Endothelial cell of hepatic sinusoid (primary cell): ENCODE data around the gene AJUBA.
"Not testable (repeated sequence)": the region's sequence is repeated elsewhere in the genome, so short reads cannot be mapped to it uniquely, and the experiment has no call there.

Experiments
- in situ Hi-C: cut with HindIII; loops from 2 replicates; pipeline ENCODE4 v1.10.0; 2017; ENCODE audit warnings: low sequenced_read_pairs

Gene AJUBA

GRCh38 chr14:22982477-22983245 lies at the start of gene AJUBA:
Gene AJUBA, minus strand, starts transcription at chr14:22982551. Its CDS starts 285 bp downstream, at chr14:22982266.
- in situ Hi-C loops: no loop called here

- in situ Hi-C loops: no loop called here
Measured at GRCh38 chr14:23030936-23031335, 48.6 kb upstream of the AJUBA start.

- in situ Hi-C loops: no loop called here
Measured at GRCh38 chr14:23028799-23029198, 46.4 kb upstream of the AJUBA start.

GRCh38 chr14:23025151-23025814 lies 42.9 kb upstream of the AJUBA start:
- in situ Hi-C loops: no loop called here

GRCh38 chr14:23024612-23025075 lies 42.3 kb upstream of the AJUBA start:
- in situ Hi-C loops: no loop called here

GRCh38 chr14:23023795-23024152 lies 41.4 kb upstream of the AJUBA start:
- in situ Hi-C loops: no loop called here

GRCh38 chr14:23023022-23023794 lies 40.9 kb upstream of the AJUBA start:
- in situ Hi-C loops: no loop called here

DNA sequence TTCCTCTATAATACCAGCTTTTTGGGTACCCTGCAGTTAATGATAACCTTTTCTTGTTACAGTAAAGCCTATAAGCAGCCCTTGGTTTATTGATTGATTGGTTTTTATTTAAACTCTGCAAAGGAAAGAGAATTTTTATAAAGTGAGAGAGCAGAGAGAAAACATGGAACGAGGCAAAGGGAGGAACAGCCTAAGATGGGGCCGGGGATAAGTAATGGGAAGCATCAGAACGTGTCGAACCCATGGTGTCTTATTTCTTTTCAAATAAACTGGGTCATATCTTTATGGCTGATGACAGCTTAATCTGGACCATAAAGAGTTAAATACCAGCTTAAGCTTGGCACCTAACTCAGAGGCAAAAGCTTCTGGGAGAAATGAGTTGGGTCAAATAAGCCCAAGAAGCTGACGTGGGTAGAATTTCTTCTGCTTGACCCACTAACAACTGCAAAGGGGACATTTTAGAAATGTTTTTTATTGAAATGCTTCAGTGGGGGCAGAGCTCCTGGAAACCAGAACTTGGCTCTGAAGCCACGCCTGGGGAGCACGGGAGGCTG lies 39.6 kb upstream of the AJUBA start:
- in situ Hi-C loops: no loop called here

DNA sequence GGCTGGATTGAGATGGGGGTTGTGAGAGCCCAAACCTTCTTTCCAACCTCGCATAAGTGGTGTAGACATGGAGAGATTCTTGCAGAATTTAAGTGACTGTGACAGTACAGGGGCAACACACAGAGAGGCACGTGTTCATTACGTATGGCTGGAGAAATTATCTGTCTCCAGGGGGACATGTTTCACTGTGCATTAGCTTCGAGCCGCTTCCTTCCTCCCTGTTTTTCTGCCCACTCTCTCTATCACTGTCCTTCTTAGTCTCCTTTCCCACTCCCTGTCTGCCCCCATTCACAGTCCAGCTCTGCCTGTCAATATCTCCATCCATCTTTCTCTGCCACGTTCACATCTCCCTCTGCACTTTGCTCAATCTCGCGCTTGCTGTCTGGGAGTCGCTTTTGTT lies 39.1 kb upstream of the AJUBA start:
- in situ Hi-C loops: no loop called here

DNA sequence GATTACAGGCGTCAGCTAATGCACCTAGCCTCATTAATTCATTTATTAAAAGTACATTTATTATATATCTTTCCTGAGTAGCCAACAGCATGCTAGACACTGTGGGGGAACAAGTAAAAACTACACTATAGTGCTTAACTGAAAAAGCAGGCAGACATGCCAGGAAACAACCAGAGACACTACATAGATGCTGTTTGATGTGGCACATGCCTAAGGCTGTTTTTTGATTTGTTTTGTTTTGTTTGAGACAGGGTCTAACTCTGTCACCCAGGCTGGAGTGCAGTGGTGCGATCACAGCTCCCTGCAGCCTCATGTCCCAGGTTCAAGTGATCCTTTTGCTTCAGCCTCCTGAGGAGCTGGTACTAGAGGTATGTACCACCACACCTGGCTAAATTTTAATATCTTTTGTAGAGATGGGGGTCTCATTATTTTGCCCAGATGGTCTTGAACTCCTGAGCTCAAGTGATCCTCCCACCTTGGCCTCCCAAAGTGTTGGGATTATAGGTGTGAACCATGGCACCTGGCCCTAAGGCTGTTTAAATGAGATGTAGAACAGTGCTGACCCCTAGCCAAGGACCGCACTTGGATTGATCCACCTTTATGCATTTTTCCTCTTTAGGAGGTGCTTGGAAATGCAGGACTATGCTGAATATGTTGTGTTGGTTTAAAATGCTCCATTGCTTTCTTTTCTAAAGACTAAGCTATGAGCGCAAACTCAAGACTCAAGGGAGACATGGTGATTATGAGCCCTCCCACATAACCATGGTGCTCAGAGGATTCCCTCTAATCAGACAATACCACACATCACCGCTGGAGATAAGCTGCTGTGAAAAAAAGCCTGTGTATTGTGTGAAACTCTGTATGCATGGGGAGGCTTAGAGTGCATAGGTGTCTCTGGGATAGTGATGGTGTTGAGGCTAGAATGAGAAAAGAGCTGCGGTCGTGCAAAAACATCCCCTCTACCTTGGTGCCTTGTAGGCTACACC lies 38.1 kb upstream of the AJUBA start:
- in situ Hi-C loops: no loop called here

DNA sequence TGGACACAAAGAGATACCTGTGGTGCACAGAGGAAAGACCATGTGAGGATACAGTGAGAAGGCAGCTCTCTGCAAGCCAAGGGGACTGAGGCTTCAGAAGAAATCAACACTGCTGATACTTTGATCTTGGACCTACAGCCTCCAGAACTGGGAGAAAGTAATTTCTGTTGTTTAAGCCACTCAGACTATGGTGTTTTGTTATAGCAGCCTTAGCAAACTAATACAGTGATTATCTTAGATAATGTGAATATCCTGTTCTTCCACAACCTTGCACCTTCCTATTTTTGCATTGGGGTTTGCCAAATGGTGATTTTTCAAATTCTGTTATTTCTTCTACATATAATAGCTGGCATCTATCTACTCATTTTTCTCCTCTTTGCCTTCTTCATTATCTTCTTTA lies 35.8 kb upstream of the AJUBA start:
- in situ Hi-C loops: no loop called here

DNA sequence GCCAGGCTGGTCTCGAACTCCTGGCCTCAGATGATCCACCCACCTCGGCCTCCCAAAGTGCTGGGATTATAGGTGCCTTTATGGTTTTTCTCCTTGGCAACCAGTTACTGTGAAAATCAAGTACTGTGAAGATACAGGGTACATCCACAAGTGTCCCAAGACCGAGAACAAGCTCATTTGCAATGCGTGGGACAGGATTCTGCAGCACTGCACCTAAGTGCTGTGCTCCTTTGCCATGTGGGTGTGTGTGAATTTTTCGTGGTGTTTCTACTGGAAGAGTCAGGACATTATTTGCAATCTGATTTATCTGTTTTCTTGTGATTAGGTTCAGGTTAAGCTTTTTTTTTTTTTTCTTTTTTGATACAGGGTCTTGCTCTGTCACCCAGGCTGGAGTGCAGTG lies 34.7 kb upstream of the AJUBA start:
- in situ Hi-C loops: no loop called here

DNA sequence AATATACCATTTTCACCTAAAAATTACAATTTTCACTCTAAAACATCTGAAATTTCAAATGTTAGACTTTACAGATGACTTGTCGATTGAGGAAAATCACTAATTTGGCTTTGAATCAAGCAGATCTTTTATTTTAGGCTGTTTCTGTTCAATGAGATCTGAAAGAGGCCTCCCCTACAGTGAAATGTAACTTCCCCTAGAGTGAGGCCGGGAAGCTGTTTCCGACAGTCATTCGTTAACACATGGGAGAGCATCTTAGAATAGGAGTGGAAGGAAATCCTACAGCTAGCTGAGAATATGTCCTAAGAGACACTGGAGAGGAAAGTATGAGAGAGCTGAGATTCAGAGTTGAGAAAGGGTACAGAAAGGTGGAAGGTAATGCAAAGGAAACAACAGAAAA lies 33.3 kb upstream of the AJUBA start:
- in situ Hi-C loops: no loop called here

- in situ Hi-C loops: not testable (repeated sequence)
Measured at GRCh38 chr14:23013749-23014054, 31.4 kb upstream of the AJUBA start.

GRCh38 chr14:23013054-23013748 lies 30.9 kb upstream of the AJUBA start:
- in situ Hi-C loops: no loop called here

GRCh38 chr14:23009939-23010726 lies 27.8 kb upstream of the AJUBA start, which contains the start of gene C14orf93:
Gene C14orf93, minus strand, starts transcription at chr14:23010143. Its CDS starts 11,120 bp downstream, at chr14:22999023.
- in situ Hi-C loops: no loop called here

DNA sequence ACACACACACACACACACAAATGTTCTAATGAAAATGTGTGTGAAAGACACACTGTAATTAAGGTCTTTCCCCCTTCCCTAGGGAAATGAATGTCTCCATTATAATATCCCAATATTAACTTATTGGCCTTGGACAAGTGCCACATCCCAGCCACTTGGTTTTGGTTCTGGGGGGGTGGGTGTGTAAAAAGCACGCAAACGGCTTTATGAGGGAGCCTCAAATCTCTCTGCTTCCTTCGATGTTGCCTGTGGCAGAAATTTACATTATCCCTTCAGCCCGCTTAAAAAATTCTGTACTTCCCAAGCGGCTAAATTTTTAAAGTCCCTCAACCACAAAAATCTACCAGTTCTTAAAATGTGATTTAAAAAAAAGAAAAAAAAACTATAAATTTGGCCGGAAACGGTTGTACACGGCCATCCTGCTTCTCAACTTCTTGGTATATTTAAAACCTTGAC lies 27.2 kb upstream of the AJUBA start:
- in situ Hi-C loops: no loop called here

DNA sequence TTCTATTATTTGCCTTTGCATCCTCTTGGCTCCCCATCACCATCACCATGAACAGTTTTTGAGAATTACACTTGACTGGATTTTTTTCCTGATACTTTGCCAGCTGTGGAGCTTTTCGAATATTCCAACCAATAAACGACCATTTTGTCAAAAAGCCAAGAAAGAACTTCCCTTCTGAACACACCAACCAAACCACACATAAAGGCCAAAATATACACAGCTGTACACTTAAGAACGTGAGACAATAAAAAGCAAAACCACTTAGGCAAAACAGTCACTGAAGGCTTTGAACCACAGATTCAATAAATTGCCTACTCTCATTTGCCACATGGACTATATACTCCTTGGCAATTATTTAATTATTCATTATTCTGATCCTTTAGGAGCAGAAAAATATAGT lies 26.5 kb upstream of the AJUBA start:
- in situ Hi-C loops: no loop called here
